IPS-NIHi7 (cell line): ENCODE data around the gene PMPCB.
"Not testable (repeated sequence)": the region's sequence is repeated elsewhere in the genome, so short reads cannot be mapped to it uniquely, and the experiment has no call there.

Source experiments
- DNase-seq: peaks from one replicate; pipeline ENCODE4 v3.0.0; 2012; ENCODE audit warnings: mixed read lengths; ENCODE audit errors: extremely low spot score

Gene PMPCB, protein sequence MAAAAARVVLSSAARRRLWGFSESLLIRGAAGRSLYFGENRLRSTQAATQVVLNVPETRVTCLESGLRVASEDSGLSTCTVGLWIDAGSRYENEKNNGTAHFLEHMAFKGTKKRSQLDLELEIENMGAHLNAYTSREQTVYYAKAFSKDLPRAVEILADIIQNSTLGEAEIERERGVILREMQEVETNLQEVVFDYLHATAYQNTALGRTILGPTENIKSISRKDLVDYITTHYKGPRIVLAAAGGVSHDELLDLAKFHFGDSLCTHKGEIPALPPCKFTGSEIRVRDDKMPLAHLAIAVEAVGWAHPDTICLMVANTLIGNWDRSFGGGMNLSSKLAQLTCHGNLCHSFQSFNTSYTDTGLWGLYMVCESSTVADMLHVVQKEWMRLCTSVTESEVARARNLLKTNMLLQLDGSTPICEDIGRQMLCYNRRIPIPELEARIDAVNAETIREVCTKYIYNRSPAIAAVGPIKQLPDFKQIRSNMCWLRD

DNA sequence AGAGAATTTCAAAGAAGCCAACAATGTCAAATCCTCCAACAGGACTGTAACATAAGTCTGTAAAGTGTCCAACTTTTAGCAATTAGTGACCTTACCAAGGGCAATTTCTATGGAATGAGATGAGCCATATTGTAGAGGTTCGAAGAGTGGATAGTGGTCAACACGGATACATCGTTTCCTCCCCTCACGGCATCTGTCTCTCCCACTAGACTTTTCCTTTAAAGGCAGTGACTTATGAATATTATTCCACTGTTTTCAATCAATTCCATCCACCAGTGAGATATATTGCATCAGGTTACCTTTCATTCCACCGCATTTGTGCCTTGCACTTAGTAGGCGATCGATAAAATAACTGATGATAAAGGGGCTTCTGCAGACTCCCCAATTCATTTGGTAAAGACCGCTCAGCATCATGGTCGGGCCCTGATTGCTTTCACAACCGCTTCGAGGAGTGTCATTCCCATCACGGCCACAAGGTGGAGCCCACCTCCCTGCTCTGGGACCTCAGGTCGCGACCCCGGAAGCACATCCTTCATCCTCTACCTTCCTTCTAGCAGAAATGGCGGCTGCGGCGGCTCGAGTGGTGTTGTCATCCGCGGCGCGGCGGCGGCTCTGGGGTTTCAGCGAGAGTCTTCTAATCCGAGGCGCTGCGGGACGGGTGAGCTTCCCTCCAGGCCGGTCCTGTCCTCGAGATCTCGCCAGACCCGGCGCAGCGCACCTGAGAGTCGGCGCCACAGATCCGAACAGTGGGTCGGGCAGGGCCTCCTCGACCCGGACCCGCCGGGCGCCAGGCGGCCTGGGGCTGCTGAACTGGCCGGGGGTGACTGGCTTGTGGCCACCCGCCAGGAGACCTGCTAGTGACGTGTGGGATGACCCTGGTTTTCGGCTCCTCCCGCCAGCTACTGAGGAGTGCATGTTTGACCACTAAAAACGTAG lies at the start of gene PMPCB:
Gene PMPCB, plus strand, starts transcription at position 535 of the 936 bp plus-strand sequence. Its CDS starts 25 bp downstream, at position 560.
- DNase-seq = peak; percentile 95

DNA sequence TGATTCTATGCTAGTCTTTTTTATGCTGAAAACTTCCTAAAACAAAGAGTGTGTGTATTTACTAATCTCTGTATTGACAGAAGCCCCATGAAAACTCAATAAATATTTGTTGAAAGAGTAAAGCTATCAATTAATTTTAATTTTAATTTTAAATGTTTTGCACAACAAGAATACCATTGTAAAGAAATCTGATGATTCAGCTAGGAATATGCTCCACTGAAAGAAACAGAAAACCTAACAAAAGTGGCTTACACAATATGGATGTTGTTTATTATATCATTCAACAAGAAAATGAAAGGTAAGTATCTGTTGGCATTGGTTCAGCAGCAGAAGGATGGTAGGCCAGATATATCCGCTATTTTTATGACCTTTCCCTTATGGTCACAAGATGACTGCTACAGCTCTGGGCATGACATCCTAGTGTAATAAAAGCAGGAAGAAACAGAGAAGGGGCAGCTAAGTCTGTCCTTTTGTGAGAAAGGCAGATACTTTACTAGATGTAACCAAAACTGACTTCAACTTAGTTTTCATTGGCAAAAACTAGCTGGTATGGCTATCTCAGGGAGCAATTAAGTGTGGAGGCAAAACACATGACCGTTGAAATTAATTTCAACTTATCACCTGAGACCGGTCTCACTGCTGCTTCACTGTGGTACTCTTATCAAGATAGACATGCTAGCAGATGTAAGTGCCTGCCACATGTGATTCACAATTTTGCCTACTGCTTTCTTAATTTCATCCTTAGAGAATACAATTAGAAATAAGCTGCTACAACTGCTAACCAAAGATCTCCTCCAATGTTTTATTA lies 43.3 kb upstream of the PMPCB start:
- DNase-seq = not testable (repeated sequence)

DNA sequence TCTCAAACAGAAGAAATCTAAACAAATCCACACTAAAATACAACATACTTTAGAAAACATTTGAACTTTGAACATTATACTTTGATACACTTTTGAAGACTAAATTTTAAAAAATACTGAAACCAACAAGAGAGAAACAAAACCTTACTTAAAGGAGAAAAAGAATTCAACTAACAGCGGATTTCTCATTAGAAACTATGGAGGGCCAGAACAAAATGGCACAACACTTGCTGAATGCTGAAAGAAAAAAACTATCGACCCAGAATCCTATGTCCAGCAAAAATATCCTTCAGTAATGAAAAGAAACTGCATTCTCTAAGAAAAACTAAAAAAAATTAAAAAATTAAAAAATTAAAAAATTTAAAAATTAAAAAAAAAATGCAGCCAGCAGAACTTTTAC lies 33.2 kb upstream of the PMPCB start:
- not testable (repeated sequence) for DNase-seq

DNA sequence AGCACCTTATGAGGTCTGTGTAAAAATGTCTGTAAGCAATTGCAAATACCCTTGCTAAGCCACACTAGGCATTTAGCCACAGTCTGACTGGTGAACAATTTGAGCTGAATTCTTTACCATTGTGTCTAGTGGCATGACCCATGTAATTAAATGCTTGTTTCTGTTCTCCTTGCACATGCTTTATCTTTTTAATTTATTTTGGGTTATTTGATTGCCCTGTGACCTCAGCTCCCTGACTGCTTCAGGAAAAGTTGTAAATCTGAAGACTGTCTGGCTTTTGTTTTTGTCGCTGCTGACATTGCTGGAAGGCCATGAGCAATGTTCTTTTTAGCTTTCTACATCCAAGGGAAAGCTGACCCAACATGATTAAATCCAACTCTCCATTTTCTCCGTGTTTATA lies 31.0 kb upstream of the PMPCB start:
- not testable (repeated sequence) for DNase-seq

DNA sequence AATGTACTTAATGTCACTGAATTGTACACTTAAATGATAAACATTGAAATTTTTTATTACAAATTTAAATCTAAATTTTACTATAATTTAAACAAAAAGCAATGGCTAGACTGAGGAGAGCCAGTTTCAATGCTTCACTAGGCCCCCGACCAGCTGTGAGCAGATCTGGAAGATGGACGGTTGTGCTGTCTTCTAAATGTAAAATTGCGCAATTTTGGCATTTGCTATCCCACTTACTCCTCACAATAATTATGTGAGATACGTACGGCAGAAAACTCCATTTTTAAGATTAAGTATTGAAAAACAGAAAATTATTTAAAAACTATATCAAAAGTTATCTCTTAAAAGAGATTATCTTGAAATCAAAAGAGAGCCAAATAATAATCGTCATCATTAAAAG lies 23.9 kb upstream of the PMPCB start:
- DNase-seq = not testable (repeated sequence)

DNA sequence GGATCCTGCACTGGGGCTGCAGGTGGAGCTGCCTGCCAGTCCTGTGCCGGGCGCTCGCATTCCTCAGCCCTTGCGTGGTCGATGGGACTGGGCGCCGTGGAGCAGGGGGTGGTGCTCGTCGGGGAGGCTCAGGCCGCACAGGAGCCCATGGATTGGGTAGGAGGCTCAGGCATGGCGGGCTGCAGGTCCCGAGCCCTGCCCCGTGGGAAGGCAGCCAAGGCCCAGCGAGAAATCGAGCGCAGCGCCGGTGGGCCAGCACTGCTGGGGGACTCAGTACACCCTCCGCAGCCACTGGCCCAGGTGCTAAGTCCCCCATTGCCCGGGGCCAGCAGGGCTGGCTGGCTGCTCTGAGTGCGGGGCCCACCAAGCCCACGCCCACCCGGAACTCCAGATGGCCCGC lies 22.4 kb upstream of the PMPCB start:
- DNase-seq = not testable (repeated sequence)

DNA sequence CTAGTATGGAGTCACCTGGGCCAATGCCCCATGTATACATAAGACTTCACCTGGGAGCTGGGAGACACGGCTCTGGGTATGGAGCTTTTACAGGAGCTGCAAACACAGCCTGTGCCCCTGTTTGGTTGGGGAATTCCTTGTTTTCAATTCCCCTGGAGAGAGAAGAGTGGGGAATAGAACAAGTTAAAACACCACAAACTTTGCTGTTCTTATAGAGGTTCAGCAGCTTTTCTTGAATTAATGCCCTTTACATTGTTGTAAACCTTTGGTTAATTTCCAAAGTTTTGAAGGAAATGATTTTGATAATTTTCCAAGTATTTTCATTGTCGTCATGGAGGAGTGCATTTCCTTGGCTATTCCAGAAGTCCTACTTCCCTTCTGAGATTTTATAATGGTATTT lies 19.0 kb upstream of the PMPCB start:
- not testable (repeated sequence) for DNase-seq

DNA sequence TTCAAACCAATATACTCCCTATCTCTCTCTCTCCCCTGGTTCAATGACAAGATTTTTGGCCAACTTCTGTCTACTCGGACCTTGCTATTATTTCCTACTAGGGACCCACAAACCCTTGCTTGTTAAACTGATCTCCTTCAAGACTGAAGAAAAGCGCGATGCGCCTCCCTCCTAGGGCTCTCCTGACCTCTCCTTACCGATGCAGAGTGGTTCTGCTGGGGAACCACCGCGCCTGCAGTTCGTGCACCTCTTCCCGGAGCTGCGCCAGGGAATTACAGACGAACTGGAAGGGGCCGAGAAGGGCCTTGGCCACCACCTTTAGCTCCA lies 17.6 kb upstream of the PMPCB start:
- peak; percentile 17 for DNase-seq

DNA sequence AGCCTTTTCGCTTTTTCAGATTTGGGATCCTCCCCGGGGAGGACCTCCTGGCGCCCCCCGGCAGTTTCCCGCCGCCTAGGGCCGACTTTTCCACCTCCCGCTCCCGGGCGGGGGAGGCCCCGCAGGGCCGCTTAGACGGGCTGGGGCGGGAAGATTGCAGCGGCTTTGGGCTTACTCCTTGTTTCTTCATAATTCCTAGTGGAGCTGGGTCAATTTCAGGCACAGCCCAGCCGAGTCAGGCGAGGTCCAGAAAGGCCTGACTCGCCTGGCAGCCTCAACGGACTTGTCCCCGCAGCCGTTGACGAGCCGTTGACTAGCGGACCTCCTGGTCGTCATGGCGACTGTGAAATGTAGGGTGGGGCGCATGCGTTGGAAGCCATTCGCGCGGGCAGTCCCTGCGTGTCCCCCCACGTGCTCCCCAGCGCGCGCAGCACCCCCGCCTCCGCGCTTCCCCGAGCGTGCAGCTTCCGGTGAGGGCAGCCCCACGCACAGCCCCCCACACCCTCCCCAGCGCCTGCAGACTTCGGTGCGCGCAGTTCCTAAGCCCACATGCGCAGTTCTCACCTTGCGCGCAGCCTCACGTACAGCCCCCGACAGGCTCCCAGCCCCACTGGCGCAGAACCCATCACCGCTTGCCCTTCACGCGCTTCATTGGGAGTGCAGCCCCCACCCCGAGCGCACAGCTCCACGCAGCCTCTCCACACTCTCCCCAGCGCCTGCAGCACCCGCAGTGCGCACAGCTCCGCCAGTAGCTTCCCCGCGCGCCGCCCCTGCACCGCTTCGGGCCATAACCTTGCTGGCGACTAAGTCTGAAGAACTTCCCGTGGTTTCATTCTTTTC lies 17.1 kb upstream of the PMPCB start:
- not testable (repeated sequence) for DNase-seq

DNA sequence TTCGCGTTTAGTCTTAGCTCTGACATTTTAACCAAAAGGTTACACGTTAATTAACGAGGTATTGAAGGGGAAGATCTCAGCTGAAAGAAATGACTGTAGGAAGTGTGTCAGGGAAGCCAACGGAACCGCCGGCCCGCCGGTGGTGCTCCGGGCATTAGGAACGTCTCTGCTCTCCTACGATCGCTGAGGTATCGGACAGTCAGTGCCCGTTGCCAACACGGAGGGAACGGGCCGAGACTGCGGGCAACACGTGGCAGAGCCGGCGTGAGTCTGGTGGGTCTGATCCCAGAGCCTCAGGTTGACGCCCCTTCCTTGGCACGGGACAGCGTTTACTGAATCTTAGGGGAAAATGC lies 16.5 kb upstream of the PMPCB start:
- not testable (repeated sequence) for DNase-seq

DNA sequence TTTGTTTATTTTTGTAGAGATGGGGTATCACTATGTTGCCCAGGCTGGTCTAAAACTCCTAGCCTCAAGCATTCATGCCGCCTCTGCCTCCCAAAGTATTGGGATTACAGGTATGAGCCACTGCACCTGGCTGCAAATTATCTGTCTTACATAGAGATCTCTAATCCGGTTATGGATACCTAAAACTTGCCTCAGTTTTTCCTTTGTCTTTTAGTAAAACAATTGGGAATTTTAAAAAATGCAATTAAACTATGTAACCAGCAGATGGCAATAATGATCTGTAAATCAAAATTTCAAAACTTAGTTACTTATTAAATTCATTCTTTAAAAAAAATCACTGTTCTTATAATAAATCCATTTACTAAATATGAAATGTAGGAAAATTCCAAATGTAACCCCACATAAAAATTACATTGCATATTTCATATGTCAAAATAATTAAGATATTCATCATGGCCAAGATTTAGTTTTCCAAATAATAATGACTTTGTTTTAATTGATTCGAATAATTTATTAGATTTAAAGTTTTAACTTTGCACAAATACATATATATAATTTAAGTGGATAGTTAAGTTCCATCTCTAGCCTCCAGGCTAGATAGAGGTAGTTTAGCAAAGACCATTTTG lies 14.3 kb upstream of the PMPCB start:
- DNase-seq = not testable (repeated sequence)

DNA sequence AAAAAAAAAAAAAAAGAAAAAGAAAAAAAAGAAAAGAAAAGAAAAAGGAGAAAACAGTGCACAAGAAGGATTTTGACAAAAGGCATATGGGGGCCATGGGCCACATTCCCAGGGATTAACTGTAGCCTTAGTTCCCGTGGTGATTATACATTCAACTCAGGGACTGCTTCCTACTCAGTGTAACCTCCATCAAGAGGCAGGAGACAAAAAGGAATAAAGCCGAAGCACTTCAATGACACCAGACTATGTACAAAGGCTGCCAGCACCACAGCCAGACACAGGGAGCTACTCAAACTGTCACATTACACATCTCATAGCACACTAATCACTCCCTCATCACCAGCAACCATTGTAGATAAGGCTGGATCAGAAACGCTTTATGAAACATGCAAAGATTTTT lies 5.1 kb upstream of the PMPCB start:
- no peak for DNase-seq

DNA sequence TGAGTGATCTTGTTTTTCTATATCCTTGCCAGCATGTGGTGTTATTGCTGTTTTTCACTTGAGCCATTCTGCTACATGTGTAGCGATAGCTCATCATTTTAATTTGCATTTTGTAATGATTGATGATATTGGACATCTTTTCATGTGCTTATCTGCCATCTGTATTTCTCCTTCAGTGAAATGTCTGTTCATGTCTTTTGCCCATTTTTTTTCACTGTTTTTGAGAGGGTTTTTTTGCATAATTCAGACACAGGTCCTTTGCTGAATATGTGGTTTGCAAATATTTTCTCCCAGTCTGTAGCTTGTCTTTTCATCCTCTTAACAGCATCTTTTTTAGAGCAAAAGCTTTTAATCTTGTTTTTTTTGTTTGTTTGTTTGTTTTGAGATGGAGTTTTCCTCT lies 3.7 kb upstream of the PMPCB start:
- DNase-seq = no peak

DNA sequence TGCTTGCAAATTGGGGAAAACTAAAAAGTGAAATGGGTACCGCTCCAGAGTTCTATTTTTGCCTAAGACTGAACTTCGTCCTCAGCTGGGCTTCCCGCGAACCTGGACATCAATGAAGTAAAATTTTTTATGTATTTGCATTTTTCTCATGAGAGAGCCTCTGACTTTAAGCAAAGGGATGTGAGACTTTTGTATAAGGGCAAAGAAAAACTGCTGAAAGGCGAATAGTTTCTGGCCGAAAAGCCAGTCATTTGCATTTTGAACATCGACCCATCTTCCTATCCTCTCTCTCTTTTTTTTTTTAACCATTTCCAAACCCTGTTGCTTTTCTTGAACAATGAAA lies 573 bp downstream of the PMPCB start:
- no peak for DNase-seq

DNA sequence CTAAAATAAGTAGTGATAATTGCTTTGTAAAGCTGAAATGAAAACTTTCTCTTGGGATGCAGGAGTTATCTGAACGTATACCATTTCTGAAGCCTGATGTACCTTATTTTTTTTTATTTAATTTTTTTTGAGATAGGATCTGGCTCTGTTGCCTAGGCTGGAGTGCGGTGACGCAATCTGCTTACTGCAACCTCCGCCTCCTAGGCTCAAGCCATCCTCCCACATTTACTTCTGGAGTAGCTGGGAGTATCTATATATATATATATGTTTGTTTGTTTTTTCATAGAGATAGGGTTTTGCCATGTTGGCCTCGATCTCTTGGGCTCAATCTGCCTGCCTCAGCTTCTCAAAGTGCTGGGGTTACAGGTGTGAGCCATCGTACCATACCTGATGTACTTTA lies 2.4 kb downstream of the PMPCB start:
- DNase-seq = no peak

DNA sequence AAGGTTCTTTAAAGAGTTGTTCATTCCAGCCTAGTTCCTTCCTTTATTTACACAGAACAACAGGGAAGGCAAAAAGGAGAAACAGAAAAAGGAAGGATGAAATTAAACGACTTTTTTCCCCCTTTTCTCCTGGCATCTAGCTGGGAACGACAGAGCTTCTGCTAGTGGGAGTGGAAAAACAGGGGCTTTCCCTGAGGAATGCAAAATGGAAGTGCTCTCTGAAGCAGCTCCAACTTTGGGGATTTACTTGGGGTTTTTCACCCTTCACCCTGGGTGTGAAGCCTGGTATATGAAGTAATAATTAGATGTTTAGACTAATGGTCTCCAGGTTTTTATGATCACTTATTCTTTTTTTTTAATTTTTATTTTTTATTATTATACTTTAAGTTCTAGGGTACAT lies 4.2 kb downstream of the PMPCB start:
- DNase-seq = no peak

DNA sequence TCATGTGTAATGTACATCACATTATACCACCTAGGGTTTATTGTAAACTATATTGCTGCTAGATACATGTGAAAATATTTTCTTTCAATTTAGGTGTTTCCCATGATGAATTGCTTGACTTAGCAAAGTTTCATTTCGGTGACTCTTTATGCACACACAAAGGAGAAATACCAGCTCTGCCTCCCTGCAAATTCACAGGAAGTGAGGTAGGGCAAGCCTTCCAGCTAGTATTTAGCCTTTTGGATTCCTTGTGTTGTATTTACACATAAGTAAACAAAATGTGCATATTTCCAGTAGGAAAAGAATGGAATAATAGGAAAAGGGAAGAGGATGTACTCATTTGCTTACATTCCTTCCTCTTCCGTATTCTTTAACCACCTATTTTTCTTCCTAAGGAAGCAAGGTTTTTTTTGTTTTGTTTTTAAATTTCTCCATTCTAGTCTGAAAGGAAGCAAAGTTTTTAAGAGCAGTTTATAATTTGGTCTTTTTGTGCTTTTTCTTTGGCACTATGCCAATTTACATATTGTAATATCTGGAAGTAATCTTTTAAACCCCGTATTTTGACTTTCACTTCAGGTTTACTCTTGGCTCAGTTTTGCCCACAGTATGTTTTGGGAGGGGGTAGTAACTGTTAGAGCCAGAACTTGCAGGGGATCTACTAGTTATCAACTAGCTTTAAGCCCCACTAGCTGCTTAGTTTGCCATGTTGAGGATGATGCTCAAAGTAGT lies 10.4 kb downstream of the PMPCB start:
- no peak for DNase-seq

DNA sequence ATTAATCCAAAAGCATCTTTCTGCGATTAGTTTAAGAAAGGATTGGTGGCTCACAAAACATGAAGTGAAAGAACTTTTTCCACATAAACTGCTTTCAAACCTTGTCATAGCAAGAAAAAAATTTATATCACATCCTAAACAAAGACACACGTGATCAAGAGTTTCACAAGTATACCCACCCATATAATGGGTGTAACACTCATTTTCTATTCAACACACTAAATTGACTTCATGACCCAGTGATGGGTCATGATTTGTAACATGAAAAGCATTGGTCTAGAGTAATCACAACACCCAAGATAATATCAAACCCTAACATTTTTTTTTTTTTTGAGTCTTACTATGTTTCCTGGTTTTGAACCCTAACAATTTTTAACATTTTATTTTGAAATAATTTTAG lies 17.6 kb downstream of the PMPCB start:
- DNase-seq = no peak

DNA sequence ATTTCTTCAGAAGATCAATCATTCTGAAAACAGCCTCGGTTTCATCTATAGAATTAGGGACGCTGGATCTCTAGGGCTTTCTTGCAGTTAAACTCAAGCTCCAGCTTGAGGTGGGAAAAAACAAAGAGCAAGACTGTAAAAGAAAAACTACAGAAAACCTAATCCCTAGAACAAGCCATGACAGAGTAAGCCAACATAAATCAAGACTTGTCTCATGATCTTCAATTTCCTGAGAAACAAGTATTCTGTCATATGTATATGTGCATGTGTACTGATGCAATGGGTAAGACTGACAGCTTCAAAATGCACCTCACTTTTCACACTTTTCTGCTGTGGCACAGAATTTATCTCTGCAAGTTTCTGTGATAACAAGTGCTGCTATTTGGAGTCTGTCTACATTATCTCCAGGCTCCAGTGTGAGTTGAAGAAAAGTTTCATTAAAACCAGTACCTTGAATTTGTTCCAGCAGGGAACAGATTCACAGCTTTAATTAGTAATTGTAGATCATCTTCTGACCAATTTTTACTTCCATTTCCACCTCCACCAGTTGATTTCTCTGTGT lies 19.2 kb downstream of the PMPCB start:
- no peak for DNase-seq

DNA sequence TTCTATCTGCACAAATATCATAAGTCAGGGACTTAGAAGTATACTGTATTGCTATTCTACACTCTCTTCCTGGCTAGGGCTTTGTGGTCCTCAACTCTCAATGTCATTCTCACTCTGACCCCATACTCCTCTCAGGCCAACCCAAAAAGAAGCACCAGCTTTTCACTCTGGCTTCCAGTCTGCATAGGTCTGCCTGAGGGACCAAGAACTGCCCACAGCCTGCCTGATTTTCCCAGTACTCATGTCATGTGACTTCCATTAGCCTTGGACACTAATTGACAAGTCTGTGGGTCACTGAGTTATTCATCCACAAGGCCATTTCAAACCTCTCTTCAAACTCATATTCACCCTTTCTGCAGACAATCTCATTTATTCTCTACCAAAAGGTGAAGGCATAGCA lies 19.8 kb downstream of the PMPCB start:
- no peak for DNase-seq
